HCT116 (cell line): ENCODE results near the gene TCF7L2.

Experiments used
- CTCF ChIP-seq, 3 experiments: fragments of 200-600 bp in 1 of 3; sonication (generic) in 1 of 3; IDR thresholded peaks in 2 of 3; conservative IDR thresholded peaks in 1 of 3; 2 replicates each; pipeline ENCODE4 v1.5.1; 2012 to 2017; ENCODE audit warnings: low read depth in 2 of 3, low read length in 2 of 3, antibody characterized with exemption in 1 of 3, borderline replicate concordance in 1 of 3, control low read depth in 1 of 3, mild to moderate bottlenecking in 1 of 3, mixed read lengths in 1 of 3, mixed run types in 1 of 3, moderate library complexity in 1 of 3; ENCODE audit not compliant: insufficient read depth in 1 of 3
- EGR1 ChIP-seq: IDR thresholded peaks from 2 replicates; pipeline ENCODE4 v1.6.1; 2012; ENCODE audit warnings: low read depth
- EZH2 ChIP-seq: fragments of 200-600 bp; sonication (generic); IDR thresholded peaks from 2 replicates; pipeline ENCODE4 v1.6.1; 2017; ENCODE audit warnings: antibody characterized with exemption, mixed run types
- POLR2AphosphoS5 ChIP-seq: IDR thresholded peaks from 2 replicates; pipeline ENCODE4 v1.6.1; 2011; ENCODE audit warnings: mild to moderate bottlenecking, low read depth, low read length, moderate library complexity
- REST ChIP-seq: IDR thresholded peaks from 2 replicates; pipeline ENCODE4 v1.6.1; 2012; ENCODE audit warnings: low read depth
- SRF ChIP-seq: IDR thresholded peaks from 2 replicates; pipeline ENCODE4 v1.6.1; 2012; ENCODE audit warnings: low read depth
- TCF7L2 ChIP-seq: IDR thresholded peaks from 2 replicates; pipeline ENCODE4 v1.7.0; 2011; ENCODE audit warnings: borderline replicate concordance, inconsistent platforms; ENCODE audit not compliant: insufficient read depth, insufficient read length; ENCODE audit errors: extremely low read depth
- ZNF274 ChIP-seq: fragments of 200-500 bp; sonication (Bioruptor generic); IDR thresholded peaks from 2 replicates; pipeline ENCODE4 v1.6.1; 2014; ENCODE audit warnings: mild to moderate bottlenecking, low read depth, low read length, inconsistent platforms

- TF ChIP-seq EZH2 (no peak), REST (no peak), POLR2AphosphoS5 (no peak), CTCF (IDR thresholded peaks at IDR 0.05 in 2 of 3, conservative IDR thresholded peaks at IDR 0.05 in 1 of 3; ENCODE audit: borderline replicate concordance in 1 of 3, insufficient read depth in 1 of 3, low read depth in 2 of 3, low read length in 2 of 3) (no peak), SRF (no peak), ZNF274 (no peak), EGR1 (no peak), TCF7L2 (no peak)
These were observed 50.4 kb downstream of the TCF7L2 start for GRCh38 chr10:113000442-113000841.
